Measurements from ENCODE around the gene YPEL4.
A peak's percentile ranks its signal among the peaks of the same experiment; 100 is the strongest.

YPEL4 gene

DNA sequence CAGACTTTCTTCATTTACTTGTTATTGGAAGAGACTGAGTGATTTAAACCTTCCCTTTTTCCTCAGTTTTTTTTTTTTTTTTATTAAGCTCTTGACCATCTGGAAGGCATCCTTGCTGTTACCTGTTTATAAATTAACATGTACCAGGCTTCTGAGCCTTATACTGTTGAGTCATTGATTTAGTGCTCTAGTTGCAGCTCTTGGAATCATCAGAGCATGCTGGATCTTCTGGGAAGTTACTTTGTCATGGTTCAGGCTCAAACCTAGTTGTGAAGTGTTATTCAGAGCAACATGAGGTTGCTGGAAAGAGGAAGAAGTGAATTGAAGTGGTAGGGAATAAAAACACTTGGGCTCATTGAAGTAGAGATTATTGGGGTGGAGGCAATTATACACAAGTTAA is 24.5 kb upstream of the YPEL4 start:
- TF ChIP-seq, protein P1, sequence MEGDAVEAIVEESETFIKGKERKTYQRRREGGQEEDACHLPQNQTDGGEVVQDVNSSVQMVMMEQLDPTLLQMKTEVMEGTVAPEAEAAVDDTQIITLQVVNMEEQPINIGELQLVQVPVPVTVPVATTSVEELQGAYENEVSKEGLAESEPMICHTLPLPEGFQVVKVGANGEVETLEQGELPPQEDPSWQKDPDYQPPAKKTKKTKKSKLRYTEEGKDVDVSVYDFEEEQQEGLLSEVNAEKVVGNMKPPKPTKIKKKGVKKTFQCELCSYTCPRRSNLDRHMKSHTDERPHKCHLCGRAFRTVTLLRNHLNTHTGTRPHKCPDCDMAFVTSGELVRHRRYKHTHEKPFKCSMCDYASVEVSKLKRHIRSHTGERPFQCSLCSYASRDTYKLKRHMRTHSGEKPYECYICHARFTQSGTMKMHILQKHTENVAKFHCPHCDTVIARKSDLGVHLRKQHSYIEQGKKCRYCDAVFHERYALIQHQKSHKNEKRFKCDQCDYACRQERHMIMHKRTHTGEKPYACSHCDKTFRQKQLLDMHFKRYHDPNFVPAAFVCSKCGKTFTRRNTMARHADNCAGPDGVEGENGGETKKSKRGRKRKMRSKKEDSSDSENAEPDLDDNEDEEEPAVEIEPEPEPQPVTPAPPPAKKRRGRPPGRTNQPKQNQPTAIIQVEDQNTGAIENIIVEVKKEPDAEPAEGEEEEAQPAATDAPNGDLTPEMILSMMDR (IDR thresholded peaks at IDR 0.05; ENCODE audit: insufficient read depth, low read depth, low read length, missing control alignments), result no peak
- no peak overlapping the region for H3K4me3 ChIP-seq (ENCODE audit: low read depth, low read length)
- DNase-seq (ENCODE audit: low read depth), result no peak

DNA sequence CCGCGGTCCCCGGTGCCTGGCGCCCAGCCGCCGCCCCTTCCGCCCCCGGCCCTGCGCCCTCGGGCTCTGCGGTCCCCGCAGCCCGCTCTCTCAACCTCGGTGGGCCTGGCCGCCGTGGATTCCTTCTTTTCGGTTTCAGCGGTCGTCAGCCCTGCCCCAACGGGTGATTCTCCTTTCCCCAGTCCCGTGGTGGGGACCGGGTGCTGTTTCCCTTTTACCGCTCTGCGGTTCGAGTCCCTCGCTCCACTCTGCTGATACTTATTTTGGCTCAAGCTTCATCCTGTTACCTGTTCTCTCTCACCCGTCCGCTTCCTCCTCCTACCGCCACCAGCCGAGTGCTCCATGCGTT is 18.7 kb upstream of the YPEL4 start:
- peak overlapping the region; percentile 77 for H3K4me3 ChIP-seq (ENCODE audit: low read depth, low read length)
- TF ChIP-seq, protein P1 (IDR thresholded peaks at IDR 0.05; ENCODE audit: insufficient read depth, low read depth, low read length, missing control alignments), result no peak
- DNase-seq (ENCODE audit: low read depth), result peak; percentile 47

DNA sequence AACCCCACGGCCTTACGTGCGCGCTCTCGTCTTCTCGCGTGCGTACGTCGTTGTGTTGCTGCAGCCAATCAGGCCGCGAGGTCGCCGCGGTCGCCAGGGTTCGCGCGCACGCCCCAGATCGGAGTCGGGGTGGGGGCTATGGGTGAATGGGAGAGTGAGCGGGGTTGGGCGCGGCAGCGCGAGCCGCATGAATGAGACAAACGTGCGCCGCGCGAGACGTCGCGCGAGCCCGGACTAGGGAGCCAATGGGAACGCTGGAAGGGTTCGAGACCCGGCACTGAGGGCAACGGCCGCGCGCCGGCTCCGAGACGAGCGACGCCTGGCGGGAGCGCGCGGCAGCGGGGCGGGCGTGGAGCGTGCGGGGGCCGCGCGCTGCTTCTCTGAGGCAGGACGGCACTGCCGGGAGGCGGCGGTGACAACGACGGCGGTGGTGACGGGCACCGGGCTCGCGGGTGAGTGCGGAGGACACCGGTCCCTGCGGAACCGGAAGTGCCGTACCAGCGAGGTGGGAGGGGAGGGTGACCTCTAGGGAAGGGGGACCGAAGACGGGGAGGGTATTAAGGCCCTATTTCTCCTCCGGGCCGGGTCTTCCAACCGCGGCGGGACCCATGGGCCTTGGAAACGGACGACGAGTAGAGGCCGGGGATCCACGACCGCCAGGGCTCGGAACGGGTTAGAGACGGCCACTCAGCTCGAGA is 18.2 kb upstream of the YPEL4 start, which contains the start of gene ZDHHC5:
Gene ZDHHC5, plus strand, starts transcription at position 379 of the 698 bp plus-strand sequence. CDS start 4,977 bp downstream, outside the sequence.
- DNase-seq (ENCODE audit: low read depth), result peak; percentile 100
- TF ChIP-seq, protein P1 (IDR thresholded peaks at IDR 0.05; ENCODE audit: insufficient read depth, low read depth, low read length, missing control alignments), result peak; percentile 44
- H3K4me3 ChIP-seq (ENCODE audit: low read depth, low read length), result peak within 1 kb of the TSS; percentile 77

DNA sequence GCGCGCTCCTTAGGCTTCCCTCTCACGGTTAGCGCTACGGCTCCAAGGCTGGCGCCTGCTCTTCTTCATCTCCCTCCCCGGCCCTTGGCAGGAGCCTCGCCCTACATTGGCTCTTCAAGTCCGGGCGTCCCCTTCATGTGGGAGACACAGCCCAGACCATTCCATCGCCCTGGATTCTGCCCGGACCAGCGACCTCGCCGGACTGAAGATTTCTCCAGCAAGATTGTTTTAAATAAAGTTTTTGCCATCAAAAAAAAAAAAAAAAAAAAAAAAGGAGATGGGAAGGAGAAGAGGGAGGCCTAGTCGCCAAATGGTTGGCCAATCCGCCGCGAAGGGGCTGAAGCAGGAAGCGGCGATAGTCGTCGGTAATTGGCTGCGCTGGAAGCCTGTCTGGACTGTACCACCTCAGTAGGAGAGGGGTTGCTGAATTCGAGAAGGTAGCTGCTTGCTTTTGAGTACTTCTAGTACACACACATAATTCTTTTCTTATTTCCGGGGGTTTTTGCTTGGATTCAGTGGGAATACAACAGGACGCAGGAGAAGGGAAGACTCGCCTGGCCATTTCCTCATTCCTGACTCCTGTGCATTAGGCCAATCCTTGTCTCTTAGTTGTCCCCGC is 17.5 kb upstream of the YPEL4 start:
- TF ChIP-seq, protein P1 (IDR thresholded peaks at IDR 0.05; ENCODE audit: insufficient read depth, low read depth, low read length, missing control alignments), result no peak
- peak; percentile 99 for DNase-seq (ENCODE audit: low read depth)
- peak overlapping the region; percentile 62 for H3K4me3 ChIP-seq (ENCODE audit: low read depth, low read length)

DNA sequence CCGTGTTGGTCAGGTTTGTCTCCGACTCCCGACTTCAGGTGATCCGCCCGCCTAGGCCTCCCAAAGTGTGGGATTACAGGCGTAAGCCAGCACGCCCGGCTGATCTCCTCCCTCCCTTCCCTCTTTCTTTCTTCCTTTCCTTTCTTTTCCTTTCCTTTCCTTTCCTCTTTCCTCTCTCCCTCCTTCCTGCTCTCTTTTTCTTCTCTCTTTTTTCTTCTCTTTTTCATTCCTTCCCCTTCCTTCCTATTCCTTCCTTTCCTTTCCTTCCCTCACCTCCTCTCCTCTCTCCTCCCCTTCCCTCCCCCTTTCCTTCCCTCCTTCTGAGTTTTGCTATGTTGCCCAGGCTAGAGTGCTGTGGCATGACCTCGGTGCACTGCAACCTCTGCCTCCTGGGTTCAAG is 14.3 kb upstream of the YPEL4 start:
- DNase-seq (ENCODE audit: low read depth), result no peak
- no peak overlapping the region for H3K4me3 ChIP-seq (ENCODE audit: low read depth, low read length)
- TF ChIP-seq, protein P1 (IDR thresholded peaks at IDR 0.05; ENCODE audit: insufficient read depth, low read depth, low read length, missing control alignments), result no peak

DNA sequence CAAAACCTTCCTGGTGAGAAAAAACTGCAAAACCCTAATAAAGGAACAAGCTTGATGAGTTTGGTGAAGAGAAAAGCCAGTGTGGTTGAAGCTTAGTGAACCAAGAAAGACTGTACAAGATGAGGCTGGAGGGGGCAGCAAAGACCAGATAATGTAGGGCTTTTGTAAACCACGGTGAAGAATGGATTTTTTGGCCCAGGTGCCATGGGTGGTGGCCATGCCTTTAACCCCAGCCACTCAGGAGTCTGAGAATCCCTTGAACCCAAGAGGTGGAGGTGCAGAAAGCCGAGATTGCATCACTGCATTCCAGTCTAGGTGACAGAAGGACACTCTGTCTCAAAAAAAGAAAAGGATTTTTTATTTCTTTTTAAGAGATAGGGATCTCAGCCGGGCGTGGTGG is 13.2 kb upstream of the YPEL4 start:
- no peak overlapping the region for H3K4me3 ChIP-seq (ENCODE audit: low read depth, low read length)
- DNase-seq (ENCODE audit: low read depth), result no peak

More for the DNA sequence above, 13.2 kb upstream of the YPEL4 start:
- TF ChIP-seq, protein P1 (IDR thresholded peaks at IDR 0.05; ENCODE audit: insufficient read depth, low read depth, low read length, missing control alignments), result peak; percentile 19

All from GM12865 (cell line).